HG03097 (cell line): Measurements from ENCODE around the gene DDX4.
"Not testable (repeated sequence)": the region's sequence is repeated elsewhere in the genome, so short reads cannot be mapped to it uniquely, and the experiment has no call there.

Experiments used
- ATAC-seq: cut with Tn5 transposase; IDR thresholded peaks from one replicate; pipeline ENCODE4 v1.9.1; 2021; ENCODE audit not compliant: unreplicated experiment, low FRiP score

The DDX4 gene

GRCh38 chr5:55720188-55720703 is 17.6 kb upstream of the DDX4 start:
- ATAC-seq: no peak

- no peak for ATAC-seq
These were observed 13.6 kb upstream of the DDX4 start for GRCh38 chr5:55724281-55724680.

GRCh38 chr5:55731848-55732247 is 6.0 kb upstream of the DDX4 start:
- no peak for ATAC-seq

DNA sequence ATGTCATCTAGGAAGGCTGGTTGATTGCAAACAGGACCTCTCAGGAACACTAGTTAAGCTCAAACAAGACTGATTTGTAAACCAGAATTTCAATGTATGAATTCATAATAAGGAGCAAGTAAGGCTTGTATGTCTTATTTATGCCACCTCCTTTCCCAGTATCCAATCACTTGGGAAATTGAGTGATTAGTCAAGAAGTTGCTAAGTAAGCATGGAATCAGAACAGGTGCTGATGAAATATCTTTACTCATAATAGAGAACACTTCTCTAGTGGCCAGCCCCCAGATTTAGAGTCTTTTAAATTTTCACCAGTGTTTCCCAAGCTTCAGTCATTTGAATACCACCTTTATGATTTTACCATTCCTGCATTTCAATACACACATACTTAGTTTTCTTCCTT is 5.3 kb upstream of the DDX4 start:
- ATAC-seq: no peak

- ATAC-seq: no peak
These were observed 3.2 kb upstream of the DDX4 start for GRCh38 chr5:55734658-55735057.

DNA sequence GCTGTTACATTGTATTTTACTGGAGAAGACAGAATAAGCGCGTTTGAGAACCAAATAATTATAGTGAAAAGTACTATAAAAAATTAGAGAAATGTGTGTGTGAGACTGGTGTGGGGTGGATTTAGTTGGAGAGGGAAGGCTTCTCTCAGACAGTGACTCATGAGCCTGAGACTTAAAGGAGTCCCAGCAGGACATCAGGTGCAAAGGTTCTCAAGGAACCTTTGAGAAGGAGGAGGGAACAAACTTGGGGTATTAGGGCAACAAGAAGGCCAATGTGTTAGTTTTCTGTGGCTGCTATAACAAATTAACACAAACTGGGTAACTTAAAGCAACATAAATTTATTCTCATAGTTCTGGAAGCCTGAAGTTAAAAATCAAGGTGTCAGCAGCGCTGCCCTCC is 4.9 kb downstream of the DDX4 start:
- ATAC-seq: no peak

- no peak for ATAC-seq
These were observed 10.0 kb downstream of the DDX4 start for GRCh38 chr5:55747778-55748318.

- no peak for ATAC-seq
These were observed 11.5 kb downstream of the DDX4 start for GRCh38 chr5:55749387-55749786.

DNA sequence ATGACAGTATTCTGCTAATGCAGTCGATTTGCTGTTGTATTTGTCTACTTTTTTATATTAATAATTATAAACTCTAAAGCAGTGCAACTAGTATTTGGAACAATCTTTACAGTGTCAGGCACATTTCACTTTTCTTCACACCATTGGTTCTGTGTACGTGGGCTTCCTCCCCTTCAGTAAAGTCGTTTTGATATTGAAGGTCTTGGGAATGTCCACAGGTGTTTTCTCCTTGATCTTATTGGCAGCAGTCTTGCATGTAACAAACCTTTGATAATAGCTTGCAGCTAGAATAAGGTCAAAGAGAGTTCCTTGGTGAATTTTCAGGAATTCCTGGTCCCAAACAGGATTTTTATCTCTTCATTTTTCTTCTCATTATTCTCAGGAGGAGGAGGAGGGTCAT is 12.2 kb downstream of the DDX4 start:
- ATAC-seq: no peak

GRCh38 chr5:55750499-55750898 is 12.6 kb downstream of the DDX4 start:
- ATAC-seq: no peak

GRCh38 chr5:55758231-55758630 is 20.4 kb downstream of the DDX4 start:
- no peak for ATAC-seq

DNA sequence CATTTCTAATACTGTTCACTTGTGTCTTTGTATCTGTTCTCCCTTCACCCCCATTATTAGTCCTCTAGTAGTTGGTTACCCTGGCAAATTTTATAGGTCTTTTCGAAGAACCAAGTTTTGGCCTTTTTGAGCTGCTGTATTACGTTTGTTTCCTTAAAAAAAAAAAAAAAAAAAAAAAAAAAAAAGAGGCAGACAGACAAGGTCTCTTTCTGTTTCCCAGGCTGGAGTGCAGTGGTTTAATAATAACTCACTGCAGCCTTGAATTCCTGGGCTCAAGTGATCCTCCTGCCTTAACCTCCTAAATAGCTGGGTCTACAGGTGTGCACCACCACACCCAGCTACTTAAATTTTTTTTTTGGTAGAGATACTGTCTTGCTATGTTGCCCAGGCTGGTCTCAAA is 20.9 kb downstream of the DDX4 start:
- no peak for ATAC-seq

DNA sequence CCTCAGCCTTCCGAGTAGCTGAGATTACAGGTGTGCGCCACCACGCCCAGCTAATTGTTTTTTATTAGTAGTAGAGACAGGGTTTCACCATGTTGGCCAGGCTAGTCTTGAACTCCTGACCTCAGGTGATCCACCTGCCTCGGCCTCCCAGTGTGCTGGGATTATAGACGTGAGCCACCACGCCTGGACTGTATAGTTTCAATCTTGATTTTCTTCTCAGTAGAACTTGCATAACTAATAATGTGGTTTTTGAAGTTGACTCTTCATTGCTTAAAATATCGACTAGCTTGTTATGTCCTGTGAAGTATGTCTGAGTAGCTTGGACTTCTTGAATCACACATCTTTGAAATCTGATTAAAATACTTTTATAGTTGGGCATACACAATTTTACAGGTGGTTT is 23.9 kb downstream of the DDX4 start:
- not testable (repeated sequence) for ATAC-seq

DNA sequence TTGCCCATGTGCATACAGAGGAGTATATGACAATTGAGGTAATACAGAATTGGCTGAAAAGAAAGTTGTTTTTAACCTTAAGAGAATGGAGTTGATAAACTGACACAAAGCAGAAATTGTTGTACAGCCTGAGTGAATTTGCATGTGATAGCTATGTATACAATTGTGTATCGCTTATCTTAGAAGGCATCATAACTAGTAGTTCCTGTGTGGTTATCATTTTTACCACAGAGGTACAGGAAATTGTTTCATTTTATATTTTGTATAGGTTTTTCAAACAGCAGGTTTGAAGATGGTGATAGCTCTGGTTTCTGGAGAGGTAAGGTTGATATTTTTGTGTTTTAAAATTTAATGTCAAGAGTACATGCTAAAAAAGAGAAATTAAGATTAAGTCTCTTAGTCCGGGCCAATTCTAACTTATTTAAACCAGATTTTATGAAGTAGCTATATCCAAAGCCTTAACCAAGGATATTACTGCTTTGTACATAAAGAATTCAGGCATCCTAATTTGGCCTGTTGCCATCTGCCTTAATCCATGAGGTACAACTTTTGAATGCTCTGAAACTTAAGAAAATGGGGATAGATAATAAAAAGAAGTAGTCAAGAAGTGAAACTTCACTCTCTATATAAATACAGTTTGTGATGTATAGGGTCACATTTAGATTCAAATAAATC is 26.0 kb downstream of the DDX4 start:
- no peak for ATAC-seq

- ATAC-seq: no peak
These were observed 30.4 kb downstream of the DDX4 start for GRCh38 chr5:55768279-55768678.

DNA sequence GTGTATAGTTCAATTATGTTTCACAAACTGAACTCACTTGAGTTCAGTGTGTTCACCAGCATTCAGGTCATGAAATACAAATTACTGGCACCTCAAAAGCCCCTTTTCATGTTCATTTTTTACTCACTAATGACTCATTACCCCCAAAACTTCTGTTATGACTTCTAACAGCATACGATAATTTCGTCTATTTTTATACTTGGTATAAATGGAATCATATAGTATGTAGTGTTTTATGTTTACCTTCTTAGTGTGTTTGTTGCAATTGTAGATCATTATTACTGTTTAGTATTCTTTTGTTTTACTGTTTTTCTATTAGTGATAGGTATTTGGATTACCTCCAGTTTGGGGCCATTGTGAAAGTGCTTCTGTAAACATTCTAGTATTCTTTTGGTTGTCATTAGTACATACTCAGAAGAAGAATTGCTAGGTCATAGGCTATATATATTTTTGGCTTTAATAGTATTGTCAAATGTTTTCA is 33.4 kb downstream of the DDX4 start:
- no peak for ATAC-seq

- no peak for ATAC-seq
These were observed 35.2 kb downstream of the DDX4 start for GRCh38 chr5:55773057-55773456.

GRCh38 chr5:55777332-55777731 is 39.5 kb downstream of the DDX4 start:
- no peak for ATAC-seq

DNA sequence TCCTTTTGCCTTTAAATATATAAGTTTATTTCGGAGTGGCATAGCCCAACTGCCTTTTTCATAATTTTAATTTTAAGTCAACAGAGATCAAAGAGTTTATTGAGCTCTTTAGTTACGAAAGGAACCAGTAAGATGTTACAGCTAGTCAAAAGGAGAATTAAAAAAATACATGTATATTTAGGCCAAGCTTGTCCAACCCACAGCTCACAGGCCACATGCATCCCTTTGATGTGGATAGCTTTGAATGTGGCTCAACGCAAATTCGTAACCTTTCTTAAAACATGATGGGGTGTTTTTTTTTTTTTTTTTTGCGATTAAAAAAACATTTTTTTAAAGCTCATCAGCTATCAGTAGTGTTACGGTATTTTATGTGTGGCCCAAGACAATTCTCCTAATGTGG is 63.1 kb downstream of the DDX4 start:
- ATAC-seq: no peak

- ATAC-seq: not testable (repeated sequence)
These were observed 71.0 kb downstream of the DDX4 start for GRCh38 chr5:55808814-55809213.

DNA sequence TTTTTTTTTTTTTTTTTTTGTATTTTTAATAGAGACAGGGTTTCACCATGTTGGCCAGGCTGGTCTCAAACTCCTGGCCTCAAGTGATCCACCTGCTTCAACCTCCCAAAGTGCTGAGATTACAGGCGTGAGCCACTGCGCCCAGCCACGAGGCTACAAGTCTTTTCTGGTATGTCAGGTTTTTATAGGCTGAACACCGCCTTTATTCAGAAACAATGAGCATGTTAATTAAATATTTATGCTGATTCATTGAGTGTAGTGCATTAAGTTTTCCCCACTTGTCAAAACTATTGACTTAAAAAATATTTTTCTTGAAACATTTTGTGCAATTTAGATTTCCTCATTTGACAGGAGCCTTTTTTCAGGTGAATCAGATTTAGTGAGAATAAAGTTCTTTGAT is 78.1 kb downstream of the DDX4 start:
- not testable (repeated sequence) for ATAC-seq

GRCh38 chr5:55816342-55816741 is 78.5 kb downstream of the DDX4 start:
- ATAC-seq: no peak
